ENCODE data around the gene MED22.
"Not testable (repeated sequence)": the region's sequence is repeated elsewhere in the genome, so short reads cannot be mapped to it uniquely, and the experiment has no call there.

MED22 gene

GRCh38 chr9:133384736-133385321, 36.9 kb upstream of the MED22 start:
- no peaks in the 10 kb centered on the region for H3K27me3 ChIP-seq (ENCODE audit: control insufficient read depth, insufficient read depth, low read length)
- H3K9ac ChIP-seq (ENCODE audit: low read length), result no peak overlapping the region
- H3K36me3 ChIP-seq (ENCODE audit: control insufficient read depth, insufficient read depth, low read length), result no peaks in the 10 kb centered on the region
- H3K4me1 ChIP-seq (ENCODE audit: control insufficient read depth, insufficient read depth, low read length), result no peaks in the 10 kb centered on the region
- no peak overlapping the region for H3K27ac ChIP-seq (ENCODE audit: low read depth, low read length)
- H3K4me3 ChIP-seq (ENCODE audit: low read length), result no peak overlapping the region

GRCh38 chr9:133383438-133383837, 35.5 kb upstream of the MED22 start:
- Histone ChIP-seq H3K4me3 (ENCODE audit: low read length) (no peak overlapping the region), H3K27ac (ENCODE audit: low read depth, low read length) (no peak overlapping the region), H3K9ac (ENCODE audit: low read length) (no peak overlapping the region), H3K27me3 (ENCODE audit: control insufficient read depth, insufficient read depth, low read length) (no peaks in the 10 kb centered on the region), H3K4me1 (ENCODE audit: control insufficient read depth, insufficient read depth, low read length) (no peaks in the 10 kb centered on the region), H3K36me3 (ENCODE audit: control insufficient read depth, insufficient read depth, low read length) (no peaks in the 10 kb centered on the region)

- Histone ChIP-seq H3K27ac (ENCODE audit: low read depth, low read length) (no peak overlapping the region), H3K4me3 (ENCODE audit: low read length) (no peak overlapping the region)
Observed at GRCh38 chr9:133382507-133383141, 34.7 kb upstream of the MED22 start.

DNA sequence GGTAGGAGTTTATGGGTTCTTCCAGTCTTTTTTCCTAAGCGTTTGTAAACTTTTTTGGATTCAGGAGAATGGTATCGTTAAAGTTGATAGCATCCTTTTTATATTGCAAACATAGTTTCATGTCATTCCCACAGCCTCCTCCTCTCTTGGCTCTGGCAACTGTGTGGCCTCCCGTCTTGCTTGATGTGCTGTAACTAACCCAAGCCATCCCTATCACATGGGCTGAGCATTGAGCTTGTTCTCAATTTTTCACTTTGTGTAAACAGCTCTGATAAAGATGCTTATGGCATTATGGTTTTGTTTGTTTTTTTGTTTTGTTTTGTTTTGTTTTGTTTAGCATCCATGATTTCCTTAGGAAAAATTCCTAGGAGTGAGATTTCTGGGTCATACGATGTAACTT, 32.8 kb upstream of the MED22 start:
- Histone ChIP-seq H3K9ac (ENCODE audit: low read length) (no peak overlapping the region), H3K36me3 (ENCODE audit: control insufficient read depth, insufficient read depth, low read length) (no peaks in the 10 kb centered on the region), H3K4me1 (ENCODE audit: control insufficient read depth, insufficient read depth, low read length) (peaks cover 3% of the 10 kb centered on the region), H3K27ac (ENCODE audit: low read depth, low read length) (no peak overlapping the region), H3K4me3 (ENCODE audit: low read length) (no peak overlapping the region), H3K27me3 (ENCODE audit: control insufficient read depth, insufficient read depth, low read length) (no peaks in the 10 kb centered on the region)

More at GRCh38 chr9:133382507-133383141, 34.7 kb upstream of the MED22 start:
- H3K4me1 ChIP-seq (ENCODE audit: control insufficient read depth, insufficient read depth, low read length), result no peaks in the 10 kb centered on the region
- H3K27me3 ChIP-seq (ENCODE audit: control insufficient read depth, insufficient read depth, low read length), result no peaks in the 10 kb centered on the region
- H3K36me3 ChIP-seq (ENCODE audit: control insufficient read depth, insufficient read depth, low read length), result no peaks in the 10 kb centered on the region
- H3K9ac ChIP-seq (ENCODE audit: low read length), result no peak overlapping the region

- Histone ChIP-seq H3K27ac (ENCODE audit: low read depth, low read length) (no peak overlapping the region), H3K36me3 (ENCODE audit: control insufficient read depth, insufficient read depth, low read length) (no peaks in the 10 kb centered on the region), H3K9ac (ENCODE audit: low read length) (no peak overlapping the region), H3K4me3 (ENCODE audit: low read length) (no peak overlapping the region), H3K4me1 (ENCODE audit: control insufficient read depth, insufficient read depth, low read length) (peaks cover 7% of the 10 kb centered on the region), H3K27me3 (ENCODE audit: control insufficient read depth, insufficient read depth, low read length) (no peaks in the 10 kb centered on the region)
Observed at GRCh38 chr9:133379153-133380086, 31.5 kb upstream of the MED22 start.

DNA sequence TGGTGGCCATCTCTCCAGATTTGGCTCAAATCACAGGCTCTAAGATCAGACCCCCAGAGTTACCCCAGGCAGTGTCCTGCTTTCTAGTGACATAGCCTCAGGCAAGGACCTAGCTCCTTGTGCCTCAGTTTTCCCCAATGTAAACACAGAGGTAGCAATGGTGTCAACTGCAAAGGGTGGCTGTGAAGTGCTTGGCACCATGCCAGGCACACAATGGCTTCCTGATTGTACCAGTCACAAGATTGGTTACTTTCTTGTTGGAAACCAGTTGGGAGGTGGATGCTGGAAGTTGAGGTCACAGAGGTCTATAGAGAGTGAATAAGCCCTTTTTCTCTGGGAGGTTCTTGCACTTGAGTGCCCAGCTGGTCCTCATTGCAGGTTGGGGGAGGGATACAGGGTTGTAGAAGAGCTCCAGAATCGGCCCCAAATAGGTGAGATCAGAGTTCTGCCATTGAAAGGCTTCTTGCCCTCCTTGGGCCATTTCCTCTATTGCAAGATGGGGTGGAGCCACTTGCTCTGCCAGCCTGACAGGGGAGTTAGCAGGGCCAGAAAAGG, 30.6 kb upstream of the MED22 start:
- Histone ChIP-seq H3K27ac (ENCODE audit: low read depth, low read length) (no peak overlapping the region), H3K4me1 (ENCODE audit: control insufficient read depth, insufficient read depth, low read length) (peaks cover 7% of the 10 kb centered on the region), H3K9ac (ENCODE audit: low read length) (no peak overlapping the region), H3K4me3 (ENCODE audit: low read length) (no peak overlapping the region), H3K36me3 (ENCODE audit: control insufficient read depth, insufficient read depth, low read length) (no peaks in the 10 kb centered on the region), H3K27me3 (ENCODE audit: control insufficient read depth, insufficient read depth, low read length) (no peaks in the 10 kb centered on the region)

DNA sequence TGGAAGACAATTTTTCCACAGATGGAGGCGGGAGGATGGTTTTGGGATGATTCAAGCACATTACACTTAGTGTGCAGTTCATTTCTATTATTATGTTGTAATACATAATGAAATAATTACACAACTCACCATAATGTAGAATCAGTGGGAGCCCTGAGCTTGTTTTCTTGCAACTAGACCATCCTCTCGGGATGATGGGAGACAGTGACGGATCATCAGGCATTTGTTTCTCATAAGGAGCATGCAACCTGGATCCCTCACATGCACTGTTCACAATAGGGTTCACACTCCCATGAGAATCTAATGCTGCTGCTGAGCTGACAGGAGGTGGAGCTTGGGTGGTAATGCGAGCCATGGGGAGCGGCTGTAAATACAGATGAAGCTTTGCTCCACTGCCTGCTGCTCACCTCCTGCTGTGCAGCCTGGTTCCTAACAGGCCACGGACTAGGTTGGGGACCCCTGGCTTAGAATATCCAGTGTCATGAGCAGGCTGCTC, 29.8 kb upstream of the MED22 start:
- H3K27me3 ChIP-seq (ENCODE audit: control insufficient read depth, insufficient read depth, low read length), result no peaks in the 10 kb centered on the region
- H3K36me3 ChIP-seq (ENCODE audit: control insufficient read depth, insufficient read depth, low read length), result no peaks in the 10 kb centered on the region
- H3K4me3 ChIP-seq (ENCODE audit: low read length), result no peak overlapping the region
- no peak overlapping the region for H3K27ac ChIP-seq (ENCODE audit: low read depth, low read length)
- H3K9ac ChIP-seq (ENCODE audit: low read length), result no peak overlapping the region
- peaks cover 7% of the 10 kb centered on the region for H3K4me1 ChIP-seq (ENCODE audit: control insufficient read depth, insufficient read depth, low read length)

- H3K4me3 ChIP-seq (ENCODE audit: low read length), result not testable (repeated sequence)
Observed at GRCh38 chr9:133377280-133377679, 29.3 kb upstream of the MED22 start.

GRCh38 chr9:133375724-133376654, 28.1 kb upstream of the MED22 start, which contains the start of the genes STKLD1 and SURF4:
TSS of gene STKLD1 (plus strand) at chr9:133376366. CDS start at chr9:133376474, 108 bp downstream.
TSS of gene SURF4 (minus strand) at chr9:133376060. CDS start at chr9:133375969, 91 bp downstream.
- Histone ChIP-seq H3K4me3 (ENCODE audit: low read length) (peak within 1 kb of the TSS; percentile 80), H3K9ac (ENCODE audit: low read length) (peak within 1 kb of the TSS; percentile 89), H3K27ac (ENCODE audit: low read depth, low read length) (peak within 1 kb of the TSS; percentile 90), H3K27me3 (ENCODE audit: control insufficient read depth, insufficient read depth, low read length) (no peaks in the 10 kb centered on the region), H3K4me1 (ENCODE audit: control insufficient read depth, insufficient read depth, low read length) (peaks cover 7% of the 10 kb centered on the region), H3K36me3 (ENCODE audit: control insufficient read depth, insufficient read depth, low read length) (peaks cover 3% of the 10 kb centered on the region)

More at GRCh38 chr9:133377280-133377679, 29.3 kb upstream of the MED22 start:
- H3K9ac ChIP-seq (ENCODE audit: low read length); H3K27ac ChIP-seq (ENCODE audit: low read depth, low read length); H3K4me1 ChIP-seq (ENCODE audit: control insufficient read depth, insufficient read depth, low read length); H3K27me3 ChIP-seq (ENCODE audit: control insufficient read depth, insufficient read depth, low read length); H3K36me3 ChIP-seq (ENCODE audit: control insufficient read depth, insufficient read depth, low read length): not testable (repeated sequence)

- Histone ChIP-seq H3K9ac (ENCODE audit: low read length) (peak overlapping the region; percentile 89), H3K4me3 (ENCODE audit: low read length) (peak overlapping the region; percentile 80), H3K36me3 (ENCODE audit: control insufficient read depth, insufficient read depth, low read length) (peaks cover 8% of the 10 kb centered on the region), H3K27me3 (ENCODE audit: control insufficient read depth, insufficient read depth, low read length) (no peaks in the 10 kb centered on the region), H3K27ac (ENCODE audit: low read depth, low read length) (peak overlapping the region; percentile 90), H3K4me1 (ENCODE audit: control insufficient read depth, insufficient read depth, low read length) (peaks cover 7% of the 10 kb centered on the region)
Observed at GRCh38 chr9:133375116-133375723, 27.3 kb upstream of the MED22 start.

- Histone ChIP-seq H3K4me3 (ENCODE audit: low read length) (peak overlapping the region; percentile 80), H3K27me3 (ENCODE audit: control insufficient read depth, insufficient read depth, low read length) (no peaks in the 10 kb centered on the region), H3K36me3 (ENCODE audit: control insufficient read depth, insufficient read depth, low read length) (peaks cover 10% of the 10 kb centered on the region), H3K27ac (ENCODE audit: low read depth, low read length) (no peak overlapping the region), H3K9ac (ENCODE audit: low read length) (peak overlapping the region; percentile 89), H3K4me1 (ENCODE audit: control insufficient read depth, insufficient read depth, low read length) (peaks cover 7% of the 10 kb centered on the region)
Observed at GRCh38 chr9:133374612-133375115, 26.7 kb upstream of the MED22 start.

All from rectal smooth muscle tissue (tissue), 1 donor.